IMR-90 (cell line): Measurements from ENCODE around the gene BHLHA15. TPM values are rescaled to one million over a fixed set of nuclear protein-coding genes. Genes with fewer than 3 reads are reported as not detected.
A peak's percentile ranks its signal among the peaks of the same experiment; 100 is the strongest.

Source experiments
- ATAC-seq: fragments of 200-7000 bp; cut with Tn5 transposase; 2 replicates; pipeline ENCODE4 v1.9.1; 2020; ENCODE audit warnings: low read depth, mild to moderate bottlenecking, moderate library complexity
- BruUV-seq: library from RNA; stranded (reverse); fragments of 400-500 nt; replicated peaks from 2 replicates; lab custom pipeline; 2021; lab: Mats Ljungman, UMichigan
- CTCF ChIA-PET: fragments of 300-600 bp; formaldehyde crosslinking; extraction: SDS; loops from one replicate; lab custom pipeline; 2021; ENCODE audit warnings: antibody characterized with exemption; lab: Yijun Ruan, JAX
- POLR2A ChIA-PET: fragments of 300-600 bp; sonication (Branson Sonifier 250); formaldehyde crosslinking; loops from one replicate; lab custom pipeline; 2022; ENCODE audit warnings: antibody characterized with exemption; ENCODE audit not compliant: unreplicated experiment; lab: Charles Lee
- DNase-seq: peaks from one replicate; pipeline ENCODE4 v3.0.0; 2013
- H2AFZ ChIP-seq: replicated peaks from 2 replicates; pipeline ENCODE3; 2013; ENCODE audit warnings: low read length, mild to moderate bottlenecking; ENCODE audit not compliant: poor library complexity
- H2AK5ac ChIP-seq: 2 replicates; pipeline ENCODE4 v1.6.1; 2013; ENCODE audit warnings: low read depth, low read length, inconsistent platforms
- H2AK9ac ChIP-seq: replicated peaks from 2 replicates; pipeline ENCODE3; 2013; ENCODE audit warnings: mild to moderate bottlenecking, low read depth, low read length, moderate library complexity; ENCODE audit not compliant: poor library complexity
- H2BK120ac ChIP-seq: 2 replicates; pipeline ENCODE4 v1.6.1; 2013; ENCODE audit warnings: low read depth, low read length, inconsistent platforms
- H2BK15ac ChIP-seq: 3 replicates; pipeline ENCODE4 v1.6.1; 2013; ENCODE audit warnings: low read depth, low read length, inconsistent platforms
- H2BK20ac ChIP-seq: 2 replicates; pipeline ENCODE4 v1.6.1; 2013; ENCODE audit warnings: low read depth, mild to moderate bottlenecking, inconsistent platforms, low read length, moderate library complexity
- H2BK5ac ChIP-seq: 2 replicates; pipeline ENCODE4 v1.6.1; 2013; ENCODE audit warnings: mild to moderate bottlenecking, low read depth, low read length, inconsistent platforms; ENCODE audit not compliant: poor library complexity, severe bottlenecking
- H3K14ac ChIP-seq: replicated peaks from 2 replicates; pipeline ENCODE4 v1.6.1; 2013; ENCODE audit warnings: low read depth, low read length, inconsistent platforms
- H3K18ac ChIP-seq: 2 replicates; pipeline ENCODE4 v1.6.1; 2013; ENCODE audit warnings: low read depth, low read length, control low read depth
- H3K23ac ChIP-seq: 2 replicates; pipeline ENCODE4 v1.6.1; 2013; ENCODE audit warnings: low read depth, low read length, inconsistent platforms
- H3K27ac ChIP-seq: 2 replicates; pipeline ENCODE4 v1.5.1; 2013; ENCODE audit warnings: mild to moderate bottlenecking, control low read depth, low read length; ENCODE audit not compliant: insufficient read depth
- H3K27me3 ChIP-seq: 2 replicates; pipeline ENCODE4 v1.6.1; 2013; ENCODE audit warnings: low read length; ENCODE audit not compliant: control insufficient read depth, insufficient read depth
- H3K36me3 ChIP-seq: 2 replicates; pipeline ENCODE4 v1.6.1; 2013; ENCODE audit warnings: low read length, mixed read lengths; ENCODE audit not compliant: control insufficient read depth, insufficient read depth
- H3K4ac ChIP-seq: 2 replicates; pipeline ENCODE4 v1.6.1; 2013; ENCODE audit warnings: low read depth, low read length, inconsistent platforms
- H3K4me1 ChIP-seq: 2 replicates; pipeline ENCODE4 v1.6.1; 2013; ENCODE audit warnings: low read length, mixed read lengths; ENCODE audit not compliant: control insufficient read depth, insufficient read depth
- H3K4me2 ChIP-seq: 2 replicates; pipeline ENCODE4 v1.6.1; 2013; ENCODE audit warnings: low read depth, mild to moderate bottlenecking, control low read depth, low read length, moderate library complexity
- H3K4me3 ChIP-seq: 2 replicates; pipeline ENCODE4 v1.5.1; 2013; ENCODE audit warnings: low read depth, mild to moderate bottlenecking, control low read depth, low read length, moderate library complexity; ENCODE audit not compliant: insufficient read depth
- H3K56ac ChIP-seq: 2 replicates; pipeline ENCODE4 v1.6.1; 2013; ENCODE audit warnings: low read length, inconsistent platforms; ENCODE audit not compliant: insufficient read depth; ENCODE audit errors: extremely low read depth
- H3K79me1 ChIP-seq, 2 experiments: 2 replicates each; pipeline ENCODE4 v1.6.1; 2013; ENCODE audit warnings: low read length in 2 of 2, inconsistent platforms in 1 of 2, low read depth in 1 of 2
- H3K9ac ChIP-seq: 2 replicates; pipeline ENCODE4 v1.6.1; 2013; ENCODE audit warnings: low read depth, low read length, control low read depth
- H3K9me1 ChIP-seq: 2 replicates; pipeline ENCODE4 v1.6.1; 2013; ENCODE audit warnings: low read length, inconsistent platforms; ENCODE audit not compliant: insufficient read depth
- H3K9me3 ChIP-seq: 2 replicates; pipeline ENCODE4 v1.6.1; 2013; ENCODE audit warnings: low read length; ENCODE audit not compliant: control insufficient read depth, insufficient read depth
- H4K20me1 ChIP-seq: 2 replicates; pipeline ENCODE4 v1.6.1; 2013; ENCODE audit warnings: low read length, inconsistent platforms; ENCODE audit not compliant: insufficient read depth
- H4K5ac ChIP-seq: 2 replicates; pipeline ENCODE4 v1.6.1; 2013; ENCODE audit warnings: mild to moderate bottlenecking, low read depth, low read length, control low read depth
- H4K8ac ChIP-seq, 2 experiments: 2 replicates each; pipeline ENCODE4 v1.6.1; 2013; ENCODE audit warnings: low read depth in 2 of 2, low read length in 2 of 2, control low read depth in 1 of 2, inconsistent platforms in 1 of 2
- H4K91ac ChIP-seq: 2 replicates; pipeline ENCODE4 v1.6.1; 2013; ENCODE audit warnings: low read depth, low read length, inconsistent platforms; ENCODE audit not compliant: insufficient read depth
- CEBPB ChIP-seq: IDR thresholded peaks from 2 replicates; pipeline ENCODE4 v1.6.1; 2012; ENCODE audit warnings: low read depth, low read length, improper control_type of control experiment
- RAD21 ChIP-seq: IDR thresholded peaks from 2 replicates; pipeline ENCODE4 v1.6.1; 2012; ENCODE audit warnings: low read length, improper control_type of control experiment
- WGBS, 2 experiments: methylation state at CpG; one replicate each; pipeline versions ENCODE4 v1.1.5 to v1.1.7; 2013; ENCODE audit warnings: missing lambda C conversion rate in 2 of 2; ENCODE audit not compliant: insufficient read length in 1 of 2; ENCODE audit errors: extremely low coverage in 2 of 2; 5-methylcytosine and 5-hydroxymethylcytosine counted together
- dilution Hi-C: fragments of 300-500 bp; cut with HindIII; formaldehyde crosslinking; loops from one replicate; pipeline ENCODE4 v1.14.3; 2018; ENCODE audit warnings: low sequenced_read_pairs; ENCODE audit not compliant: unreplicated experiment
- in situ Hi-C: fragments of 300-500 bp; cut with MboI; formaldehyde crosslinking; loops from 3 replicates; pipeline ENCODE4 v1.14.3; 2019; ENCODE audit warnings: low sequenced_read_pairs, inconsistent platforms, mixed read lengths
- intact Hi-C: fragments of 100-400 bp; cut with micrococcal nuclease; formaldehyde crosslinking; loops from 2 replicates; pipeline ENCODE4 v1.10.0; 2022
- polyA plus RNA-seq, 3 experiments: library from polyadenylated mRNA; depleted of rRNA; stranded (reverse); fragments of >200 nt; gene quantifications; 2 replicates each; pipeline ENCODE4 v1.2.3, GENCODE V29; 2012; ENCODE audit warnings: low replicate concordance in 1 of 3
- total RNA-seq: library from RNA; depleted of rRNA; stranded (reverse); fragments of >200 nt; gene quantifications from 2 replicates; pipeline ENCODE4 v1.2.3, GENCODE V29; 2012

Gene BHLHA15
- total and polyA plus RNA-seq, 2 of the 4 experiments (the other 2 are of a cell fraction), result not detected

GRCh38 chr7:98192781-98193457, 18.3 kb upstream of the BHLHA15 start:
- no peak overlapping the region for H3K18ac ChIP-seq
- no TSS peak for BruUV-seq
- H3K4ac ChIP-seq, result no peak overlapping the region
- H4K20me1 ChIP-seq, result no peaks in the 10 kb centered on the region
- no peaks in the 10 kb centered on the region; the same call in 1 of the 2 replicates for H3K9me1 ChIP-seq
- no peak for ATAC-seq
- WGBS, 2 experiments, result 94% methylated on average over 10 of the region's 22 CpGs; no CpG with 5 or more reads in 1 of the 2 experiments
- no peak overlapping the region for H2AK9ac ChIP-seq
- TF ChIP-seq RAD21 (no peak), CEBPB (peak; percentile 80)
- H3K9ac ChIP-seq, result no peak overlapping the region
- H4K5ac ChIP-seq, result no peak overlapping the region
- peaks cover 0 to 5% of the 10 kb centered on the region in 2 experiments; a peak in 2 of 4 replicates for H3K79me1 ChIP-seq
- H2AFZ ChIP-seq, result no peak overlapping the region
- no peak overlapping the region for H4K8ac ChIP-seq
- dilution Hi-C loops, result no loop called here
- intact Hi-C loops, result no loop called here
- no peak overlapping the region for H3K56ac ChIP-seq
- in situ Hi-C loops, result no loop called here
- no peak overlapping the region for H2AK5ac ChIP-seq
- H3K36me3 ChIP-seq, result peaks cover 21% of the 10 kb centered on the region; the same call in 1 of the 2 replicates
- CTCF ChIA-PET, result no interaction called here
- H2BK15ac ChIP-seq, result no peak overlapping the region
- no peak overlapping the region for H3K27ac ChIP-seq
- DNase-seq, result peak; percentile 4
- POLR2A ChIA-PET, result no interaction called here
- H3K27me3 ChIP-seq, result no peaks in the 10 kb centered on the region
- no peak overlapping the region for H3K4me2 ChIP-seq
- H3K4me1 ChIP-seq, result peaks cover 2% of the 10 kb centered on the region; the same call in 1 of the 2 replicates
- H4K91ac ChIP-seq, result no peak overlapping the region
- H2BK5ac ChIP-seq, result no peak overlapping the region
- H2BK20ac ChIP-seq, result no peak overlapping the region
- H3K9me3 ChIP-seq, result no peaks in the 10 kb centered on the region
- H2BK120ac ChIP-seq, result no peak overlapping the region
- no peak overlapping the region for H3K23ac ChIP-seq
- no peak overlapping the region for H3K4me3 ChIP-seq
- no peak overlapping the region for H3K14ac ChIP-seq
